Measurements from ENCODE around the gene RAB11FIP2. TPM values are rescaled to one million over a fixed set of nuclear protein-coding genes. Genes with fewer than 3 reads are reported as not detected.
A peak's percentile ranks its signal among the peaks of the same experiment; 100 is the strongest.

RAB11FIP2 gene
- total RNA-seq, 2 donors from 2014 or later: 17.1 to 22.1 TPM

DNA sequence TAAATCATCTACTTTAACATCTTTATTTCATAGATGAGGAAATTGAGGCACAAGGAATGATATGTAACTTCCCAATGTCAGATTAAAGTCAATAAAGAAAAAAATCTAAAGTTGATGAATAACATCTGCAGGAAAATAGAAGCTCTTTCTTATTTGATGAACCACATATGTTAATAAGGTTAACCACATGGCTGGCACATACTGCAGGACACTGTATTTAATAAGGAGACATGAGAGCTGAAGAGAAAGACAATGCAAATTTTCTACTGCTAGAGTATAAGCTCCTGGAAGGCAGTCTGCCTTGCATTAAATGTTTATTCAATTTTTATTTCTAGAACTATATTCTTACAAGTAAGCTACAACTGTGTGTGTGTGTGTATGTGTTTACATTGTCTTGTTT lies 4.4 kb downstream of the RAB11FIP2 start:
- Histone ChIP-seq H3K27ac (peak overlapping the region in 1 of 4 donors; percentile 15), H3K27me3 (no peaks in the 10 kb centered on the region), H3K36me3 (replicated peaks in 1 of 2; ENCODE audit: insufficient read depth in 1 of 2, low read depth in 2 of 2) (no peaks in the 10 kb centered on the region), H3K4me1 (peaks cover 65% of the 10 kb centered on the region), H3K9me3 (no peaks in the 10 kb centered on the region), H3K4me3 (no peak overlapping the region)
- intact Hi-C loops (cut with DNase I): no loop called here
- no peak for TF ChIP-seq POLR2A (IDR thresholded peaks at IDR 0.05)
- TF ChIP-seq, protein P1, sequence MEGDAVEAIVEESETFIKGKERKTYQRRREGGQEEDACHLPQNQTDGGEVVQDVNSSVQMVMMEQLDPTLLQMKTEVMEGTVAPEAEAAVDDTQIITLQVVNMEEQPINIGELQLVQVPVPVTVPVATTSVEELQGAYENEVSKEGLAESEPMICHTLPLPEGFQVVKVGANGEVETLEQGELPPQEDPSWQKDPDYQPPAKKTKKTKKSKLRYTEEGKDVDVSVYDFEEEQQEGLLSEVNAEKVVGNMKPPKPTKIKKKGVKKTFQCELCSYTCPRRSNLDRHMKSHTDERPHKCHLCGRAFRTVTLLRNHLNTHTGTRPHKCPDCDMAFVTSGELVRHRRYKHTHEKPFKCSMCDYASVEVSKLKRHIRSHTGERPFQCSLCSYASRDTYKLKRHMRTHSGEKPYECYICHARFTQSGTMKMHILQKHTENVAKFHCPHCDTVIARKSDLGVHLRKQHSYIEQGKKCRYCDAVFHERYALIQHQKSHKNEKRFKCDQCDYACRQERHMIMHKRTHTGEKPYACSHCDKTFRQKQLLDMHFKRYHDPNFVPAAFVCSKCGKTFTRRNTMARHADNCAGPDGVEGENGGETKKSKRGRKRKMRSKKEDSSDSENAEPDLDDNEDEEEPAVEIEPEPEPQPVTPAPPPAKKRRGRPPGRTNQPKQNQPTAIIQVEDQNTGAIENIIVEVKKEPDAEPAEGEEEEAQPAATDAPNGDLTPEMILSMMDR (IDR thresholded peaks at IDR 0.05): no peak
- DNase-seq: no peak
- no peak for ATAC-seq

DNA sequence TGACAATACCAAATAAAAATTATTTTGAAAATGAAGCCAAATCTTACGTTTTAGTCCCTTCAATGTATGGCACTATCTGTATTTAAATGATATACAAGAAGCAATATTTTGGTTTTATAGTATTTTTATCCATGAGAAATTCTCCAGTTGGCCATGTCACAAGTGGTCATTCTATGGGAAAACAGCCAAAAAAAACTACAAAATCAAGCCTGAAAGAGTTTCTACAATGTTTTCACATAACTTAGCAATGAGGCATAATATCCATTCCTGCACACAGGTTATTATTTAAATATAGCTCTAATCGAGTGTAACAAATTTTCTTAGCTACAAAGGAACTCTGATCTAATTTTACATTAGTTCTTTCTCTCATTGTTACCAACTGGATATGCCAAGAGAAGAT lies 5.4 kb downstream of the RAB11FIP2 start:
- Histone ChIP-seq H3K27ac (peak overlapping the region; percentile 19 to 51 (median 25)), H3K9me3 (no peaks in the 10 kb centered on the region), H3K36me3 (replicated peaks in 1 of 2; ENCODE audit: insufficient read depth in 1 of 2, low read depth in 2 of 2) (no peaks in the 10 kb centered on the region), H3K27me3 (no peaks in the 10 kb centered on the region), H3K4me1 (peaks cover 63% of the 10 kb centered on the region), H3K4me3 (no peak overlapping the region)
- ATAC-seq (peak; percentile 70), DNase-seq (no peak)
- intact Hi-C loops (cut with DNase I): no loop called here
- WGBS, 2 donors: 24 to 29% methylated on average over 2 of the region's 2 CpGs
- TF ChIP-seq, protein P1 (IDR thresholded peaks at IDR 0.05): no peak
- TF ChIP-seq POLR2A (IDR thresholded peaks at IDR 0.05): no peak

DNA sequence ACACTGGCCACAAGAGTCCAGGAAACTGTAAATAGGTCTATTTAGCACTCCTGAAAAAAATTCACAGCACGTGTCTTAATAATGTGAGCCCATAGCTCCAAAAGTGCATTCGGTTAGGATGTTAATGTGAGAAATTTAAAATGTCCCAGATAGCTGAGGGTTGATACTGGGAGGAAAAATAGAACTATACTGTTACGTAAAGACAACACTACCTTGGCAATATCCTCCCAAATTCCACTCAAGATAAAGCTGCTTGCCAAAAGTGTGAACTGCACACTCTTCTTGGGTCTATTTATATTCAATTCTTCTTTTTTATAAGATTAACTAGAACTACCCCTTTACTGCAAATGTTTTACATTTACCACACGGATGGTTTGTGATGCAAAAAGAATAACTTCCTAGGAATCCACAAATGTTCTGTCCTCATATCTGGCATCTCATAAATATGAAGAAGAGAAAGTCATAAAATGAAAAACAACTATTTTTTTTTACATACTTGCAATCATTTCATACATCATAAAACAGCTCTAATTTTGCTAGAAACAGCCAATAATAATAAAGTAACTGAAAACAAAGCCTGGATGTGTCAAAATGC lies 10.4 kb downstream of the RAB11FIP2 start:
- TF ChIP-seq POLR2A (IDR thresholded peaks at IDR 0.05): no peak
- TF ChIP-seq, protein P1 (IDR thresholded peaks at IDR 0.05): no peak
- H3K4me1 ChIP-seq: peaks cover 25% of the 10 kb centered on the region
- no peak overlapping the region for H3K27ac ChIP-seq
- peaks cover 0 to 3% of the 10 kb centered on the region in 2 donors for H3K36me3 ChIP-seq (replicated peaks in 1 of 2; ENCODE audit: insufficient read depth in 1 of 2, low read depth in 2 of 2)
- ATAC-seq: no peak
- intact Hi-C loops (cut with DNase I): no loop called here
- DNase-seq: no peak
- H3K27me3 ChIP-seq: no peaks in the 10 kb centered on the region
- WGBS, 2 donors: 66 to 71% methylated on average over 4 of the region's 4 CpGs
- H3K4me3 ChIP-seq: no peak overlapping the region
- H3K9me3 ChIP-seq: no peaks in the 10 kb centered on the region

DNA sequence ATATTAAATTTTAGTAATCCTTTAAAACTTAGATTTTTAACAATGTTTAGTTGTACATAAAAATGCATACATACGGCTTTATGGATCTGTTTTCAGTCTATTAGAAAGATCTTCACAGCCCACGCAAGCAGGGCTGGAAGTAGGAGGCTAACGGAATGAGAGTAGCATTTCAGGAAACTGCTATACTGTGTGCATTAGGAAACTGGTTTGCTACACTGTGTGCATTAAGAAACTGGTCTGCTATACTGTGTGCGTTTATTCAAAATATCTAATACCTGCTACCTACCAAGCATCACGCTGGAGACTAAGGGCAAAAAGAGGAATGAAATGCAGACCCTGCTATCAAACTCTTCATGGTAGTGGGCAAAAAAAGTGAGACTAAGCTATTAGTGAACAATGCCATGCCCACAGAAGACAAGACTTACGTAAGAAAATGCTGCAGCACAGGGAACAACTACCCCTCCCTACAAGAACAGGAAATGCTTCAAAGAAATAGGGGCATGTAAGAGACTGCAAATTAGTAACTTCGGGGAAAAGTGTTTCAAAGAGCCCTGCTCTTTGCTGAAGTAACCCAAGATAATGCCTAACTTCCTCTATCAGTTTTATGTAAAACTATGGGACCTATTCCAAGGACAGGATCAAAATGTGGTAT lies 11.3 kb downstream of the RAB11FIP2 start:
- H3K27me3 ChIP-seq: no peaks in the 10 kb centered on the region
- 71 to 85% methylated on average over 7 of the region's 7 CpGs for WGBS, 2 donors
- peaks cover 16% of the 10 kb centered on the region for H3K4me1 ChIP-seq
- intact Hi-C loops (cut with DNase I): no loop called here
- TF ChIP-seq, protein P1 (IDR thresholded peaks at IDR 0.05): no peak
- TF ChIP-seq POLR2A (IDR thresholded peaks at IDR 0.05): no peak
- no peak for DNase-seq
- H3K27ac ChIP-seq: peak overlapping the region in 1 of 4 donors; percentile 22
- peaks cover 0 to 3% of the 10 kb centered on the region in 2 donors for H3K36me3 ChIP-seq (replicated peaks in 1 of 2; ENCODE audit: insufficient read depth in 1 of 2, low read depth in 2 of 2)
- ATAC-seq: no peak
- no peak overlapping the region for H3K4me3 ChIP-seq
- no peaks in the 10 kb centered on the region for H3K9me3 ChIP-seq

All from body of pancreas (tissue), 4 donors.